VCaP (cell line): Measurements from ENCODE around the gene GSC2.

Source experiments
- H3K27ac ChIP-seq: fragments of 450-650 bp; 2 replicates; pipeline ENCODE4 v1.5.1; 2017
- CTCF ChIP-seq: fragments of 450-650 bp; conservative IDR thresholded peaks from 2 replicates; pipeline ENCODE4 v1.5.1; 2017; ENCODE audit warnings: mild to moderate bottlenecking, moderate library complexity

GSC2 gene

DNA sequence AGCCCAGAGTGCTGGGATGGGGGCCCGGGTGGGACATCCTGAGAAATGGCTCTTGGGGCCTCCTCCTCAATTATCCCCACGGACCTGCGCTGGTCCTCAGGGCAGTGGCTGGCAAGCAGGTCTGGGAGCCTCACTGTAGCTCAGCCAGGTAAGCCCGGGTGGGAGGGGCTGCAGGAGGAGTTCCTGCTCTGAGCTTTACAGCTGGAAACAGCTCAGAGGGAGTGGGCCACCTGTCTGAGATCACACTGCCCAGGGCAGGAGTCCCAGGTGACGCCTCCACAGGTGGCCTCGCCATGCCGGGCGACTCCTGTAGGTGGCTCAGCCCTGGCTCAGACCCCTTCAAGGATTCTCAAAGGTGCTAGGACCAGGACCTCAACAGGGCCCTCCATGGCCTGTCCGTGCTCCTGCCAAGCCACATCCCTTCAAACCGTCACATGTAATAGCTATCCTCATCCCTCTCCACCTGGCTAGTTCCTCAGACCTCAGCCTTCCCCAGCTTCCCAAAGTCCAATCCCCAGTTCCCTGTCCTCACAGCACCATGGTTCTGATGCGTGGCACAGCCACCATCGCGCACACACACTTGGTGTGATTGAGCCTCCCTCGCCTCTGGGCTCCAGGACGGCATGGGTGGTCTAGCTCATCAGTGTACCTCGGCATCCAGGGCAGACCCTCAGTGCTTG, 22.6 kb downstream of the GSC2 start:
- TF ChIP-seq CTCF, result no peak
- H3K27ac ChIP-seq, result no peak overlapping the region

DNA sequence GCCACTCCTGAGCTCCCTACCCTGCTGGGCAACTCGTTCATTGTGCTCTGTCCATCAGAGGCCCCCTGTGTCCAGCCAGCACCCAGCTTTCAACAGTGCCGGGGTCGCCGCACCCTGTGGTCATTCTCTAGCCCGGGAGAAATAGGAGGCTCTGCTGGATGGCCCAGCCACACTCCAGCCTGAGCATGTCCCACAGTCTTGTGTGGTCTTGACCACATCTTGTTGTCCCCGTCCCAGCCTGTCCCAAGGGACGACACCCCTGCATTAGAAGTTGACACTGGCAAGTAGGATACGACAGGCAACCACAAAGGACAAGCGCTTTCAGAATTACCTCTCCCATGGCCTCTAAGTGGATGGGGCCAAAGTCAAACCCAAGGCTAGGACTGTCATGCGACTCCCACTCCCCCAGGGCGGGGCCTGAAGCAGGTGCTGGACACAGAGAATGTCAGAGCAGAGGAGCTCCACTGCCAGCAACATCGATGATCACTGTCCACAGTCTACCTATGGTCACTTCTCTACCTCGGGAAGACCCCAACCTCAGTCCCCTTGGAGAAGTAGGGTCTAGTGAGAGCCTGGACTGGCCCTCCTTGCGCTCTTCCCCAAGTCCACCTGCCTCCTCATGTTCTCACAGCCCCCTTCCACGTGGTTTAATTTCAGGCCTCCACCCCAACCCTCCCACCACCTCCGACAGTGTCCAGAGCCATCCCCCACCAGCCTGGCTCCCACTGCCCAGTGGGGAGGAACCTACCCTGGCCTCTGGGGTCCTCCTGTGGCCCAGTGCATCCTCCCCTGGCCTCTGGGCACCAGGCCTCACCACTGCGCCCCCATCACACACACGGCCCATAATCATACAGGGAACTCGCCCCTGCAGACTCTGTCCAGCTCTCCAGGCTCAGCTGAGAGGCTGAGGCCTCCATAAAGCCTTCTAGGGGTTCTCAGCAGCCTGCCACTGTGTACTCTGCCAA, 23.5 kb downstream of the GSC2 start:
- no peak for TF ChIP-seq CTCF
- H3K27ac ChIP-seq, result no peak overlapping the region

- TF ChIP-seq CTCF, result no peak
- H3K27ac ChIP-seq, result no peak overlapping the region
Observed at GRCh38 chr22:19125474-19126308, 24.4 kb downstream of the GSC2 start.

- H3K27ac ChIP-seq, result no peak overlapping the region
- no peak for TF ChIP-seq CTCF
Observed at GRCh38 chr22:19125011-19125410, 25.1 kb downstream of the GSC2 start.

GRCh38 chr22:19124377-19124776, 25.7 kb downstream of the GSC2 start:
- TF ChIP-seq CTCF, result no peak
- no peak overlapping the region for H3K27ac ChIP-seq

GRCh38 chr22:19123936-19124335, 26.2 kb downstream of the GSC2 start:
- no peak for TF ChIP-seq CTCF
- no peak overlapping the region for H3K27ac ChIP-seq
